ENCODE results near the gene LARGE1.

DNA sequence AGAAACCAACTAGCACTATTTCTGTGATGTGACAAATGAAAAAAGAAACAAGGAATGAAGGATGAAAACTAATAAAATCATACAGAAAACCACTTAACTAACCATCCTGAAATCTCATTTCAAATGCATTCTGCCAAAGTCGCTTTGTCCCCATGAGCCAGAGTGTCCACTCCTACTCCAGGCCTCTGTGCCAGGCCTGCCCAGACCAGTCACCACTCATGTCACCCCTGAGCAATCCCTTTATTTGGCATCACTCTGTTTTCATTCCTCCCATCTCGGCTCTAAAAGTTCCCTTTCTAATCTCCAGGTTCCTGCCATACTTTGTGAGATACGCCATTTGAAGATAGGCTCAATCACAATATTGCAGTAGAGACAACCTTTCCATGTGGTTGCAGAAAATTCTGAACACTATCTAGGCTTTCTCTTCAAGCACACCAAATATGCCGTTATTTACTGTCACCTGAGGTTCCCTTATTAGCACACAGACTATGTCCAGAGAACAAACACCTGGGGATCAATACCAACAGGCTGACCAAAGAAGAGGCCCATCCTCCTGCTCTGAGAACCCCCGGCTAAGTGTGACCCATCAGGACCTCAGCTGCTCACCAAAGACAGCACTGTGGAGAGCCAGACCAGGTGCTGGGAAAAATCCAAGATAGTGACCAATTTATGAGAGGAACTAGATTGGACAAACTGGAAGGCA, 202.4 kb downstream of the LARGE1 start:
- TF ChIP-seq, protein P1, sequence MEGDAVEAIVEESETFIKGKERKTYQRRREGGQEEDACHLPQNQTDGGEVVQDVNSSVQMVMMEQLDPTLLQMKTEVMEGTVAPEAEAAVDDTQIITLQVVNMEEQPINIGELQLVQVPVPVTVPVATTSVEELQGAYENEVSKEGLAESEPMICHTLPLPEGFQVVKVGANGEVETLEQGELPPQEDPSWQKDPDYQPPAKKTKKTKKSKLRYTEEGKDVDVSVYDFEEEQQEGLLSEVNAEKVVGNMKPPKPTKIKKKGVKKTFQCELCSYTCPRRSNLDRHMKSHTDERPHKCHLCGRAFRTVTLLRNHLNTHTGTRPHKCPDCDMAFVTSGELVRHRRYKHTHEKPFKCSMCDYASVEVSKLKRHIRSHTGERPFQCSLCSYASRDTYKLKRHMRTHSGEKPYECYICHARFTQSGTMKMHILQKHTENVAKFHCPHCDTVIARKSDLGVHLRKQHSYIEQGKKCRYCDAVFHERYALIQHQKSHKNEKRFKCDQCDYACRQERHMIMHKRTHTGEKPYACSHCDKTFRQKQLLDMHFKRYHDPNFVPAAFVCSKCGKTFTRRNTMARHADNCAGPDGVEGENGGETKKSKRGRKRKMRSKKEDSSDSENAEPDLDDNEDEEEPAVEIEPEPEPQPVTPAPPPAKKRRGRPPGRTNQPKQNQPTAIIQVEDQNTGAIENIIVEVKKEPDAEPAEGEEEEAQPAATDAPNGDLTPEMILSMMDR (IDR thresholded peaks at IDR 0.05 in 2 of 3, conservative IDR thresholded peaks at IDR 0.05 in 1 of 3; ENCODE audit: borderline replicate concordance in 1 of 3, insufficient read depth in 1 of 3, low read depth in 2 of 3, low read length in 2 of 3) = no peak
- no peak for TF ChIP-seq EZH2 (IDR thresholded peaks at IDR 0.05)
- TF ChIP-seq, protein P2, sequence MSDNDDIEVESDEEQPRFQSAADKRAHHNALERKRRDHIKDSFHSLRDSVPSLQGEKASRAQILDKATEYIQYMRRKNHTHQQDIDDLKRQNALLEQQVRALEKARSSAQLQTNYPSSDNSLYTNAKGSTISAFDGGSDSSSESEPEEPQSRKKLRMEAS (IDR thresholded peaks at IDR 0.05) = no peak
